Stimulated activated CD8-positive, alpha-beta memory T cell treated with anti-CD3 and anti-CD28 coated beads, Interleukin-7, amount 100 ng/mL, for 24 hours (primary cell): ENCODE results near the gene UQCRFS1.
"Not testable (repeated sequence)": the region's sequence is repeated elsewhere in the genome, so short reads cannot be mapped to it uniquely, and the experiment has no call there.

Source experiments
- DNase-seq: peaks from one replicate; pipeline ENCODE4 v3.0.0-alpha.2; 2020; ENCODE audit warnings: low read depth

The UQCRFS1 gene

DNA sequence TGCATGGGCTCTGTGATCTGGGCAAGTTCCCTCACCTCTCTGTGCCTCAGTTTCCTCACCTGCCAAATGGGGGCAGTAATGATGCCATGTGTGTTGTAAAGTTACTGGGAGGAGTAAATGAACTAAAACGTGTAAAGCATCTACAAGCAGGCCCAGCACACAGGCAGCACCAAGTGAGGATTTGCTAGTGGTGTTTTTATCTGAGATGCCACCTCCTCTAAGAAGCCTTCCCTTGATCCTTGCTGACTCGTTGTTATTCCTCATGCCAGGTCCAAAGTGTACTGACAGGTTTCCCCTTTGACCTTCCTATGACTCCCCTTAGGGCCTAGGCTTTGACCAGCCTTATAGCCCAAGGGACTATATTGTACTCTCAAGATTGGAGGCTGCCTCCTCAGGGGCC lies 1.5 kb upstream of the UQCRFS1 start:
- no peak for DNase-seq

DNA sequence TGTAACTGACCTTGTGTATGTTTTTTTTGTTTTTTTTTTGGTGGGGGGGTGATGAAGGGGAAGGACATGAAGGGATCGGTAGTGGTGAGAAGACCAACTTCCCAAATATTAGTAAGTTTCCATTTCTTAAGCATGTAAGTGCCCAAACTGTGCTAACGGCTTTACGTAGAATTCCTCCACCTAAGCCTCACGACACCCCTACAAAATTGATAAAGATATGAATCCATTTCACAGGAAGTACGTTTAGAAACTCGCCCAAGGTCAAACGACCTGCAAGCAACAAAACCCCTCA lies 649 bp downstream of the UQCRFS1 start:
- no peak for DNase-seq

DNA sequence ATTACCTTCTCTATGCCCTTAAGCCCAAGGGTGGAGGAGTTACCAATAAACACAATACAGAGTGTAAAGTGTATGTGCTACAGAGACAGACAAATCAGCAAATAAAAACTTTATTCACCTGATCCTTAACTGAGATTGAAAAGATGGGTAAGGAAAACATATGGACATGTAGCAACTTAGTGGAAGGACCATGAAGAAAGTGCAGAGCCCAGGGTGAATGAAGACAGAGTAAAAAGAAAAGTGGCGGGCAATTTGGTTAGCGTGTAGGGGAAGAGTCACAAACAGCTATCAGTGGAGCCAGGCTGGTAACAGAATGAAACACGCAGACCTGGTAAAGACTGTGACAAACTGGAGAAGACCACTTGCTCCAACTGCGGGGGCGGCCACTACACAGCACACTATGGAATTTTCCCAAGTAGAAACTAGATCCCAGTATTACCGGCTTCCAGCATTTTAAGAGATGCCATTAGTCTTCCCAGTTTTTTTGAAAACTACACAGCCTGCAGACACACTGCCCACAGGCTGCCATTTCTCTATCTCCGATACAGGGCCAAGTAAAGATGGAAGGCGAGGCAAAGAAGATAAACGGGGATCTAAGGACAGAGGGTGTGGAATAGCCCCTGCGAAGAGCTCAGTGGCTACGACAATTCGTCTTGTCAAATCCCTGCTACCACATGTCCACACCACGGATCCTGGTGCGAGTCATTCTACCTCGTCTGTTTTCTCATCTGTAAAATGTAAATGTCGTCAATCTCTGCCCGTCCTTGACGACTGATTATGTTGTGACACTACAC lies 1.2 kb downstream of the UQCRFS1 start:
- DNase-seq = no peak

DNA sequence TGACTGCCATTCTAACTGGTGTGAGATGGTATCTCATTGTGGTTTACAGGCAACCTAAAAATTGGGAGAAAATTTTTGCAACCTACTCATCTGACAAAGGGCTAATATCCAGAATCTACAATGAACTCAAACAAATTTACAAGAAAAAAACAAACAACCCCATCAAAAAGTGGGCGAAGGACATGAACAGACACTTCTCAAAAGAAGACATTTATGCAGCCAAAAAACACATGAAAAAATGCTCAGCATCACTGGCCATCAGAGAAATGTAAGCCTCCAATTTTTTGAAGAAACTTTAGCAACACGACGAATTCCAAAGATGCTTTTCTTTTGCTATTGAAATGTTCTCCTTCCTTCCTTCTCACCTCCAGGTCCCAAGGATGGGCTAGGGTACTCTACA lies 1.9 kb downstream of the UQCRFS1 start:
- not testable (repeated sequence) for DNase-seq

DNA sequence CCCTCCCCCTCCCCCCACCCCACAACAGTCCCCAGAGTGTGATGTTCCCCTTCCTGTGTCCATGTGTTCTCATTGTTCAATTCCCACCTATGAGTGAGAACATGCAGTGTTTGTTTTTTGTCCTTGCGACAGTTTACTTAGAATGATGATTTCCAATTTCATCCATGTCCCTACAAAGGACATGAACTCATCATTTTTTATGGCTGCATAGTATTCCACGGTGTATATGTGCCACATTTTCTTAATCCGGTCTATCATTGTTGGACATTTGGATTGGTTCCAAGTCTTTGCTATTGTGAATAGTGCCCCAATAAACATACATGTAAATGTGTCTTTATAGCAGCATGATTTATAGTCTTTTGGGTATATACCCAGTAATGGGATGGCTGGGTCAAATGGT lies 2.4 kb downstream of the UQCRFS1 start:
- not testable (repeated sequence) for DNase-seq

DNA sequence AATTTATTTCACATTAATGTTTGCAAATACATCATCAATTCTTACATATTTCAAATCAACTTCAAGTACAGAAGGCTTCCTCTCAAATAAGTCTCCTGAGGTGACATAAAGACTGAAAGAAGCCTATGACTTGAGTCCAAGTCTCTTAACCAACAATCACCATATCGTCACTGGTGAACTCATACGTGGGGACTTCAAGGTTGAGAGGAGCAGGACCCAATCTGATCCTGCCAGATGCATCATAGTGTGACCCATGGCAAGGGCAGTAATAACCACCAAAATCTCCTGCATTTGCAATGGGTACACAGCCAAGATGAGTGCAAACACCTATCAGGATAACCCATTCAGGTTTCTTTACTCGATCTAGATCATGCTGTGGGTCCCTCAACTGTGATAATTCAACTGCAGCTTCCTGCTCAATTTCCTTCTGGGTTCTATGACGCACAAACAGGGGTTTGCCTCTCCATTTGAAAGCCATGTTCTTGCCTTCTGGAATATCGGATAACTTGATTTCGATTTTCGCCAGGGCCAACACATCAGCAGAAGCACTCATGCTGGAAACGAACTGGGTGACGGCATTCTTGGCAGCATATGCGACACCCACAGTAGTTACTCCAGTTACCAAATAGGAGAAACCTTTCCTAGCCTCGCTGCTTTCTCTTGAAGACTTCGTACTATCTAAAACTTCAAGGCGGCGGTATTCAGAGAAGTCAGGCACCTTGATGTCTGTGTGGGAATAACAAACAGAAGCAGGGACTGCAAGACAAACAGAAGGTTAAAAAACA lies 5.4 kb downstream of the UQCRFS1 start:
- DNase-seq = not testable (repeated sequence)

DNA sequence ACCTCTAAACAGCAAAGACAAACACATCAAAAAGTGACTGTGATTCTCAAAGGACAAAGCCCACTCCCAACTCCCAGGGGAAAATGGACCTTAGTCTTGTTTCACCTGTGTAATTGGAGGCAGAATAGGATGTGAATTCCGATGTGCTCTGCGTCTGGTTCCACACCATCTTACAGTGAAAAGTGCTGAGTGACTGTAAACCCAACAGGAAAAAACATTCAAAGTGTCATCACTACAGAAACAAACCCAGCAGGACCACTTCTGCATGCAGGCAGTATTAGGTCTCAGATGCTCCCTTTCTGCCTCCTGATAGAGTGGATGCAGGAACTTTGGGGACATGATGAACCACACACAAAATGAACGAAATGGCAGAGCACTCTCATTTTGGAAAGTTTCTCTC lies 6.5 kb downstream of the UQCRFS1 start:
- DNase-seq = no peak

DNA sequence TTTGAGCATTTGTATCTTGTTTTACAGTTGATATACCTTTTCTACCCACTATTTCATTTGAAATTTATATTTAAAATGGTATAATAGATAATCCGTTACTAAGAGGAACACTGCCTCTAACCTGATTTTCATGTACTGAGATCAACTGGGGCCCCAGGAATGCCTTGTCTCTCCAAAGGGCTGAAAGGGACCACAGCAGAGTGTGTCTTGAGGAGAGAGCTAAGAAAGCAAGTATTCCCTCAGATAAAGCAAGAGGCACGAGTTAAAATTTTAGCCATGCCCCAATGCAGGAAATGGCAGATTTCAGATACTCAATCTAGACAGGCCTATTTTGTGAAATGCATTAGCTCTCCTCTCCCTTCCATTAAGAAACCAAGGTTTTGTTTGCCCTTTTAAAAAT lies 10.7 kb downstream of the UQCRFS1 start:
- no peak for DNase-seq

DNA sequence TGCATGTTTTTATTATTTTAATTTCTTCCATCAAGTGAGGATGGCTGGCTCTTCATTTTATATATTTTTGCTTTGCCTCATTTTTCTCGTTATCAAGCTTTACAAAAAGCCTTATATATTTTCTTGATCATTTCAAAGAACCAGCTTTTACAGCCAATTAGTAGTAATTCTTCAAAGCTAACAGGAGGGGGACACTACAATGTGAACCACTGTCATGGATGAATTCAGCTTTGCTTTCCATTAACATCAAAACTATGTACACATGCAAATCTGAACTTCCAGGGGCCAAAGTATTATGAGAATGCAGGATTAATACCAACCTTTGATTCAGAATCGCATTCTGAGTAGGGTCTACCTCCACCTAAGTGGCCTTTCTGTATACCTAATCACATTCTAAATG lies 11.1 kb downstream of the UQCRFS1 start:
- DNase-seq = no peak

DNA sequence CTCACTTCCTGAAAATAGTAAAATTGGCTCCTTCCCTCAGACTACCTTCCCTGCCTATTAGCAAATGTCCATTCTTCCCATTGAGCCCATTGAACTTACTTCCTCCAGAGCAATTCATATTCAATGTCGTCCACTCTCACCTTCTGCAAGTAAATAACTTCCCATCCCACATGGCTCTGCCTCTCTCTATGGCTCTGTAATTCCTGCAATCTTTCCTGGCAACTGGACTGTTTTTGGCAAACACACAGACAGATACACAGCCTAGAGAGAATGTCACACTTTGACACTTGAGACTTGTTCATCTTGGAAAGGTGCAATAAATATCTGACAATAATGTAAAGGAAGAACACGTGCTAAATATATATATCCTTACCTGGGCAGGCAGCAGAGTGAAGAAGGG lies 18.3 kb downstream of the UQCRFS1 start:
- no peak for DNase-seq

DNA sequence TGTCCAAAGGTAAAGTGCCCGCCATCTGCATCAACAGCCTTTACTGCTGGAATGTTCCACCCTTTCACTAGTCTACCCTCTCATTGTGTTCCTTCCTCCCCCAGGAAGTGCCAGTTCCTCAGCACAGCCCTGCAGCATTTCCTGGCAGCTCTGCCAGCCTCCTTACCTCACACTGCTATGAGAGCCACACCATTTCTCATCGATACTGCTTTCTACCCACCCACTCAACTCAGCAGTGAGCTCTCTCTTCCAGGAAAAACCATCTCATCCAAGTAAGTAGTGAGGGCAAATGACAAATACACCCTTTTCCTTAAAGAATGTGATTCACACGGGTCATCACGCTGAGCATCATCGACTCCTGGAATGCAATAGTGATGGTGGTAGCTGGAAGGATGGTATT lies 19.8 kb downstream of the UQCRFS1 start:
- DNase-seq = no peak

DNA sequence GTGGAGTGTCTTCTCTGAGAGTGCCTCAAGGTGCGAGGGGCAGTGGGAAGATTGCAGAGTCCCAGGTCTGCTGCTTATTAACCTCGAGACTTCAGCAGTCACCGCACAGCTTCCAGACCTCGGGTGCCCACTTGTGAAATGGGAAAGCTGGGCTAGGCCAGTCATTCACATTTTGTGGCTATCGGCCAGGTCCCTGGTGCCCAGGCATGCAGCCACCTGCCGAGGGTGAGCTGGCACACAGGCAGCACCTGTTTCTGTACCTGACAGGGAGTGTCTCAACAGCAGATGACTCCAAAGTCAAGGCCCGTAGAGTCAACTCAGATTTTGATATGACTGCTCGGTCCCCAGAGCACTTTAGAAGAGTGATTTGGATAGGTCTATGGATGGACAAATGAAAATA lies 21.9 kb downstream of the UQCRFS1 start:
- no peak for DNase-seq

DNA sequence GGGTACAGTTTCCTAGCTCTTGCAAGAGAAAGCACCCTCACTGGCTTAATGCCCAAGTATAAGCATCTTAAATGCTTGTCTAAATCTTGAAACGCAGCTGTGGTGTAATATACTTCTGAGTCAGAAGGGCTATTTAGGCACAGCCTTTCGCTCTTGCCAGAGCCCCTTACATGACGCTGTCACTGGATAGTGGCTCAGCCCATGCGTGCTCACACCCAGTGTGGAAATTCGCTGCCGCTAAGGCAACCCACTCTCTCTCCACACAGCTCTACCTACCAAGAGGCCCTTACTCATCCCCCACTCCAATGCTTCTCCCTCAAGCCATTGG lies 24.0 kb downstream of the UQCRFS1 start:
- DNase-seq = no peak

DNA sequence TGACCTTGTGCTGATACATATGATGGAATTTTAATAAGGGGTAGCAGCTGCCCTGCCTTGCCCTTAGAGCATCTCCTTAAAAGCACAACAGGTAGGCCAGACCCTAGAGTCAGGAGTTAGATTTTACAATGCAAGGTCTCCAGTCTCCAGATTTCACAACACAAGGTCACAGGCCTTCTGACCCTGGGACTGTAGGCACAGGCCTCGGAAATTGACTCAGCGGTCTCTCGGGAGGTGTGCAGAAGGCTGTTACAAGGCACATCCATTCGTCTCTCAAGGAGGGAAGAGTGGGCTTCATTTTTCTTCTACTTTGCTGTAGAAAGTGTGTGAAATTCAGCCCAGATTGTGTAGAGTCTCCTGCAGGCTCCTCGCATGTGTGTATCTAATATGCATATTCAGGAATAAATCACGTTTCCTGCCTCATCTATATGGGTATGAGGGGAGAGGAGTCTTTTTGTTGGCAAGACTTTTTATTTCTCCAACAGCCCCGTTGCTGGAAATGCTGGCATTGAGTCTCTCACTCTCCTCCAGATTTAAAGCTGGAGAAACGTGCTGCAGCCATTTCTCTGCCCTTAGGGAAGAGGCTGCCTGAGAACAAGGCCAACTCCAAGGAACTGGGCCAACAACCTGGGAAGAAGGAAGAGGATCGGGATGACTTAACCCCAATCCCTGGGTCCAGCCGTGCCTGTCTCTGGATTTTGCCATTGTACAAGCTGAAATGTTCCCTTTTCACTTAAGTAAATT lies 24.5 kb downstream of the UQCRFS1 start:
- no peak for DNase-seq

DNA sequence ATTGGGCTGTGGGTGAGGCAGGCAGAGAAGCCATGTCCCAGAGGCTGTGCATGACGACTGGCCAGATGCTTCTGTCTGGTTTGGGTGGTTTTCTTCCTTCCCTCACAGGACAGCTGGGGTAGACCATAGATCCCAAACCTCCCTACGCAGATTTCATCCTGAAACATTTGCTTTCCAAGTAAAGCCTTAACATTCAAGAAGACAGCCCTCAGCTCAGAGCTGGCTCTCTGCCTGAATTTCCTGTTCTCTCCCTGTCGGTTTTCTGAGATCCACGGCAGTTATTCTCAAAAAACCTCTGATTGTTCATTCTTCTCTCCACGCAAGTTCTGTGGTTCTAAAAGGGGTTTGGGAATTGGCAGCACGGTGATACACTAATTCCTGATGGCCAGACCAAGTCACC lies 25.3 kb downstream of the UQCRFS1 start:
- DNase-seq = no peak

DNA sequence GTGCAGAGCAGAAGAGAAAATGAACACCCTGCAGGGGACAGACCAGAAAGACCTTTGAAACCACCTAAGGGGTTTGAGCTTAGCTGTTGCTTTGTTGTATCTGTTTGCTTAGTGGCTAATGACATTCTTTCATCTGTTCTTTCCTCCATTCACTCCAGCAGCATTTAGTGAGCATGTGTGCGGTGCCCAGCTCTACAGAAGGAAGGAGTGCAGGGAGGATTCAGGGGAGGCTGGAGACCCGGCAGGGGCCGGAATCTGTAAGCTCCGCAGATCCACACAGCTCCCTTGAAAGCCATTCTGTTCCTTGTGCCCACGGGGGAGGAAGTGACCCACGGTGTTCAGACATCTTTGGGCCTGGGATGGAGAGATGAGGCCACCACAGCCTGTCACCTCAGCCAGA lies 27.5 kb downstream of the UQCRFS1 start:
- no peak for DNase-seq

DNA sequence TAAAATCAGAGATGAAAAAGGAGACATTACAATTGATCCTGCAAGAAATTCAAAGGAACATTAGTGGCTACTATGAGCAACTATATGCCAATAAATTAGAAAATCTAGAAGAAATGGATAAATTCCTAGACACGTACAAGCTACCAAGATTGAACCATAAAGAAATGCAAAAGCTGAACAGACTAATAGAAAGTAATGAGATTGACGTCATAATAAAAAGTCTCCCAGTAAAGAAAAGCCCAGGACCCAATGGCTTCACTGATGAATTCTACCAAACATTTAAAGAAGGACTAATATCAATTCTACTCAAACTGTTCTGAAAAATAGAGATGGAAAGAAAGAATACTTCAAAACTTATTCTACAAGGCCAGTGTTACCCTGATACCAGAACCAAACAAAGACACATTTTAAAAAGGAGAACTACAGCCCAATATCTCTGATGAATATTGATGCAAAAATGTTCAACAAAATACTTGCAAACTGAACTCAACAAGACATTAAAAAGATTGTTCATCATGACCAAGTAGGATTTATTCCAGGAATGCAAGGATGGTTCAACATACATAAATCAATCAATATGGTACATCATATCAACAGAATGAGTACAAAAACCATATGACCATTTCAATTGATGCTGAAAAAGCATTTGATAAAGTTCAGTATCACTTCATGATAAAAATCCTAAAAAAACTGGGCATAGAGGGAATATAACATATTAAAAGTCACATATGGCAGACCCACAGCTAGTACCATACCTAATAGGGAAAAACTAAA lies 35.8 kb downstream of the UQCRFS1 start:
- no peak for DNase-seq

DNA sequence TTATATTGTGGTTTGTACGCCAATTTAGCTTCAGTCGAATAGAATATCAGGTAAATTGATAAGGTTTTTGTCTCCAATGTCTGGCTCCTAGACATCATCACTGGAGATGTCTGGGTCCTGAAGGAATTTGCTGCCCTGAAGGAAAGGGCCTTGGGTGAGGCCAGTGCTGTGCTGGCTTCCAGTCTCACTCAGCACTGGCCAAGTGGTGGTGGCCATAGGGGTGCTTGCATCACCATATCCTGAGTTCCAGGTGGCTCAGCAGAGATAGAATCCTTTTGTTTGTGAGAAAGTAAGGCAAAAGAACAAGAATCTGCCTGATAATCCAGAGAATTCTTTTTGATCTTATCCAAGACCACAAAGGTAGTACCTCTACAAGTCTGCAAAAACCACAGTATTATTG lies 39.1 kb downstream of the UQCRFS1 start:
- no peak for DNase-seq

DNA sequence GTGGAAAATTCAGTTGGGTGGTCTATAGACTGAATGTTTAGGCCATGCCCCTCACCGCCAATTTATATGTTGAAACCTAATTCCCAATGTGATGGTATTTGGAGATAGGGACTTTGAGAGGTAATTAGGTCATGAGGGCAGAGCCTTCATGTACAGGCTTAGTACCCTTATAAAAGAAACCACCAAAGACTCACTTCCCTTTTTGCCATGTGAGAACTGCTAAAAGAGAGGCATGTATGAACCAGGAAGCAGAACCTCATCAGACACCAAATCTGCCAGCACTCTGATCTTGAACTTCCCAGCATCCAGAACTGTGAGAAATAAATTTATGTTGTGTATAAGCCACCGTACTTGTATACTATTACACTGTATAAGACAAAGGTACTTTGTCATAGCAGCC lies 40.6 kb downstream of the UQCRFS1 start:
- DNase-seq = no peak

DNA sequence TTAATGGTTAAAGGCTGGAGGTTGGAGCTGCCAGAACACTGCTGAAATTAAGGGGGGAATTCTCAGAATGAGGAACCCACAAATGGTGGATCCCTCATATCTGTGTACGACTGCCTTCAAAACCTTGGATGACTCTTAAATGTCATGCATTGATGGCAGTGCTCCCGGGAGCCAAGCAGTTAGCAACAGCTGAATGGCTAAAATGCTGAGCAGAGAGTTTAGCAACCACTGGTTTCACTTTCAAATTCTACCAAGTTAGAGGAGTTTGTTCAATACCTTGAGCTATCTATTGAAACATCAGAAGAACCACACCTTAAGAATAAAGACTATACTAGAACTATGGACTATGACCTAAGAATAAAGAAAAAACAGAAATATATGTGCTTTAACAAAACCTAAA lies 41.4 kb downstream of the UQCRFS1 start:
- no peak for DNase-seq

DNA sequence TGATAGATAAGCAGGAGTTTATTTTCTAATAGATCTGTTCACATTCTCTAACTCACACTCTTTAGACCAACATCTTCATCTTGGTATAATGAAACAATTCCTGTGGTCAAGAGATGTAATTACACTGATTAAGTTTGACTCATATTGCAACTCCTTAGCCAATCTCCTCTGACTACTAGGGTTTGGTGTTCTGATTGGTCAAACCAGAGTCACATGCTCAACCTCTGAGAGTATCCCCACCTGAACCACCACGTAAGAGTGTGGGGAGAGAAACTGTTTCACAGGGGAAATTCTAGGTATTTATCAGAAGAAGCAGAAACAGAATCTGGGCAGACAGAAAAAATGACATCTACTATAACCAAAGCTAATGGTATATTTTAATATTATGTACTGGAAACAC lies 42.4 kb downstream of the UQCRFS1 start:
- no peak for DNase-seq

DNA sequence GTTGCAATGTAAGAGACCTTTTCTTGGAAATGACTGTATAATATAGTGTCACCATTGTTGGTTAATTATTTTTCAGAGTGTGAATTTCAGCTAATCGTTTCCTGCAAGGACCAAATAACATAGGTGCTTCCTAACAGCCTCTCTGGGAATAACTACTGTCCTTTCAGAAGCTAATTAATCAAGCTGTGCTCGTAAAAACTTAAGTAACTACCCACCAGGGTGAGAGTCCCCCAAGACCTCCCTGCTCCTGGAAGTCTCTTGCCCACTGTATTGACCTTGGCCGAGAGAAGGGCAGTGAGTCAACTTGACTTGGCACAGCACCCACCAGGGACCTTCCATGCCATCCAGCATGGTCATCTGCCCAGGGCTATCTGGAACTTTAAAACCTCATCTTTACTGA lies 50.3 kb downstream of the UQCRFS1 start:
- no peak for DNase-seq

DNA sequence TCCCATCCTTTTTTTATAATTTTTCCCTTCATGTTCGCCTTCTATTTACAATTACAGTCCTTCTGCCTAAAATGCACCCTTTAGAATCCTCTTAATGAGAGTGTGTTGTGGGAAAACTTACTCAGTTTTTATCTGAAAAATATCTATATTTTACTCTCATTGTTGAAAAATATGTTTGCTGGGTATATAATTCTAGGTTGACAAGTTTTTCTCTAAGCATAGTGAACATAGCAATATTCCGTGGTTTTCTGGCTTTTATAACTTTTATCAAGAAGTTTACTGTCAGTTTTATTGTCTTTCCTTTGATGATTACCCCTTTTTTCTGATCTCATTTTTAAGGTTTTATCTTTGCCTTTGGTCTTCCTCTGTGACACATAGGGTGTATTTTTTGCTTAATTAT lies 57.3 kb downstream of the UQCRFS1 start:
- no peak for DNase-seq
